ENCODE data around the gene RRP7A.
A peak's percentile ranks its signal among the peaks of the same experiment; 100 is the strongest.
"Not testable (repeated sequence)": the region's sequence is repeated elsewhere in the genome, so short reads cannot be mapped to it uniquely, and the experiment has no call there.

The RRP7A gene

DNA sequence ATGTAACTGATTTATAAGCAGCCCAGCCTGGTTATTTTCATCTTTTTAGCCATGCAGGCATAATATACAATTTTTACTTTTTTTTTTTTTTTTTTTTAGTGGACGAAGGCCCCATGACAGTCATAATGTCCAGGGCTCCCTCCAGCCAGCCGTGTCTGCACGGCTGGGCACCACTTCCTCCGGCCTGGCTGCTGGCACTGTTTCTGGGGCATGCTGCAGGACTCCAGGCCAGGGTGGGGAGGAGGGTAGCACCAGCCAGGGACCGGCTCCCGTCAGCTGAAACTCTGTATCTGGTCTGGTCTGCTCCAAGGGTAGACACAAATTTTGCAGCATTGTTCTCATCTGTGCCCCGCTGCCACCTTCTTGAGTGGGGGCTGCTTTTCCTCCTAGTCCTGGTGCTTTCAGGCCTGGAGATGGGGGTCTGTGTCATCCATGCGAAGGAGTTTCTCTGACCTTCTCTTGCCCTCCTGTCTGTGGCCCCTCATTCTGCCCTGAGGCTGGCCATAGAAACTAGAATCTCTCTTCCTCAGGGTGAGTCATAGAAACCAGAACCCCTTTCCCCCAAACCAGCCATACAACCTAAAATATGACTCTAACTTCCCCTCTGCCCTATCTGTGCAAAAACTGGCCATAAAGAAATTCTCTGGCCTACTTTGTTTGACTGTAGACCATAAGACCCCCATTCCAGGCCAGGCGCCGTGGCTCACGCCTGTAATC lies 9.2 kb upstream of the RRP7A start:
- H3K27ac ChIP-seq: no peak overlapping the region
- TF ChIP-seq CTCF (conservative IDR thresholded peaks at IDR 0.05) (no peak), ZFX (IDR thresholded peaks at IDR 0.05) (no peak)

GRCh38 chr22:42522546-42522945 lies 3.0 kb upstream of the RRP7A start:
- TF ChIP-seq CTCF (conservative IDR thresholded peaks at IDR 0.05) (no peak), ZFX (IDR thresholded peaks at IDR 0.05) (no peak)
- H3K27ac ChIP-seq: no peak overlapping the region

- no peak overlapping the region for H3K27ac ChIP-seq
- TF ChIP-seq CTCF (conservative IDR thresholded peaks at IDR 0.05) (no peak), ZFX (IDR thresholded peaks at IDR 0.05) (no peak)
Observed at GRCh38 chr22:42521228-42521546, 1.6 kb upstream of the RRP7A start.

GRCh38 chr22:42518638-42519524 lies 715 bp downstream of the RRP7A start:
- H3K27ac ChIP-seq: peak overlapping the region; percentile 83

DNA sequence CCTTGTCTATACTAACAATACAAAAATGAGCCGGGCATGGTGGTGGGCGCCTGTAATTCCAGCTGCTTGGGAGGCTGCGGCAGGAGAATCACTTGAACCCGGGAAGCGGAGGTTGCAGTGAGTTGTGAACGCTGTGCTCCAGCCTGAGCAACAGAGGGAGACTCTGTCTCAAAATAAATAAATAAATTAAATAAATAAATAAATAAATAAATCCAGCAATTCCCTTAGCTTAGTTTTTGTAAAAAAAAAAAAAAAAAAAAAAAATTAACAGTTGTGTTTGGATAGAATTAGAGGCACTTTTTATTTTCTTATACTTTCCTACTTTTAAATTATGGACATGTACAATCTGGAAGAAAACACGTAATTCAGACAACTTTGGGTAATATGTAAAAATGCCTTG lies 2.5 kb downstream of the RRP7A start:
- H3K27ac ChIP-seq: not testable (repeated sequence)

- H3K27ac ChIP-seq: no peak overlapping the region
- TF ChIP-seq ZFX (IDR thresholded peaks at IDR 0.05) (no peak), CTCF (conservative IDR thresholded peaks at IDR 0.05) (no peak)
Observed at GRCh38 chr22:42515896-42516295, 3.7 kb downstream of the RRP7A start.

- not testable (repeated sequence) for H3K27ac ChIP-seq
Observed at GRCh38 chr22:42515304-42515703, 4.3 kb downstream of the RRP7A start.

- H3K27ac ChIP-seq: not testable (repeated sequence)
Observed at GRCh38 chr22:42514331-42514730, 5.3 kb downstream of the RRP7A start.

- H3K27ac ChIP-seq: not testable (repeated sequence)
Observed at GRCh38 chr22:42512273-42512990, 7.2 kb downstream of the RRP7A start.

DNA sequence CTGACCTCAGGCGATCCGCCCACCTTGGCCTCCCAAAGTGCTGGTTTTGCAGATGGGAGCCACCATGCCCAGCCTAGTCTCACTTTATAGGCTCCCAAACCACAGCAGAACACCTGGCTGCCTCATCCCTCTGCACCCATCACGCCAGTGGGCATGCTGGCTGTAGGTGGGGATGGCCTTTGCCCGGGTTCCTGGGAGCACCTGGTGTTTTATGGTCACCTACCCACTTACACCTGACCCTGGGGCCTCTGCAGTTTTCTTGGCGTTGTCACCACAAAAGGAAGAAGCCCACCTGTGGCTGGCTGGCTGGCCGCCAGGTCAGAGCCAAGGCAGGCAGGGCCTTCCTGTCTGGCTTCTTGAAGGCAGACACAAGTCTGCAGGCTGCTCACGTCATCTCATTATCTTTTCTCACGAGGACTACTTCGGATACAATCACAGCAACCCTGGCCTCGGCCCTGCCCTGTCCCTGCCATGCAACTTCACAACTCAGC lies 8.2 kb downstream of the RRP7A start:
- TF ChIP-seq CTCF (conservative IDR thresholded peaks at IDR 0.05): no peak
- no peak for TF ChIP-seq ZFX (IDR thresholded peaks at IDR 0.05)
- no peak overlapping the region for H3K27ac ChIP-seq
